SU-DHL-6 (cell line): ENCODE results near the gene SLPI.
A peak's percentile ranks its signal among the peaks of the same experiment; 100 is the strongest.

Source experiments
- H2AFZ ChIP-seq: fragments of 200-600 bp; sonication (generic); 2 replicates; pipeline ENCODE4 v1.6.1; 2014; ENCODE audit warnings: low read depth, mild to moderate bottlenecking, moderate library complexity, mixed read lengths, antibody characterized with exemption, low read length; ENCODE audit not compliant: severe bottlenecking
- H3F3A ChIP-seq: fragments of 200-600 bp; shearing (Covaris generic); 2 replicates; pipeline ENCODE4 v1.6.0; 2016; ENCODE audit warnings: antibody characterized with exemption, mild to moderate bottlenecking; ENCODE audit not compliant: insufficient read depth
- H3K27ac ChIP-seq: fragments of 200-600 bp; sonication (generic); 2 replicates; pipeline ENCODE4 v1.5.1; 2016; ENCODE audit warnings: low read depth, mild to moderate bottlenecking, low read length, moderate library complexity, mixed read lengths
- H3K27me3 ChIP-seq: fragments of 200-600 bp; sonication (generic), shearing (Covaris generic); 2 replicates; pipeline ENCODE4 v1.6.0; 2014; ENCODE audit warnings: mild to moderate bottlenecking, low read length
- H3K36me3 ChIP-seq: fragments of 200-600 bp; sonication (generic); 2 replicates; pipeline ENCODE4 v1.6.1; 2014; ENCODE audit warnings: mild to moderate bottlenecking, low read length, mixed read lengths
- H3K4me2 ChIP-seq: fragments of 300-600, 200-600 bp; shearing (Covaris generic), sonication (generic); 2 replicates; pipeline ENCODE4 v1.6.0; 2014; ENCODE audit warnings: low read length, low read depth, mild to moderate bottlenecking; ENCODE audit not compliant: poor library complexity, severe bottlenecking
- H3K4me3 ChIP-seq: fragments of 200-600 bp; sonication (generic); 2 replicates; pipeline ENCODE4 v1.5.1; 2014; ENCODE audit warnings: antibody characterized with exemption, low read length, mild to moderate bottlenecking, mixed read lengths; ENCODE audit not compliant: insufficient read depth, poor library complexity, severe bottlenecking
- H3K79me2 ChIP-seq: fragments of 200-600 bp; sonication (generic); 2 replicates; pipeline ENCODE4 v1.6.1; 2014; ENCODE audit warnings: mild to moderate bottlenecking, low read length, moderate library complexity; ENCODE audit not compliant: insufficient read depth
- H3K9ac ChIP-seq: fragments of 200-600 bp; sonication (generic); 2 replicates; pipeline ENCODE4 v1.7.0; 2014; ENCODE audit warnings: mild to moderate bottlenecking, low read length
- H3K9me2 ChIP-seq: fragments of 200-600 bp; sonication (generic); replicated peaks from 2 replicates; pipeline ENCODE4 v1.6.1; 2014; ENCODE audit warnings: low read length; ENCODE audit not compliant: insufficient read depth
- H3K9me3 ChIP-seq: fragments of 200-600 bp; sonication (generic); 2 replicates; pipeline ENCODE4 v1.6.1; 2014; ENCODE audit warnings: low read length, mixed read lengths; ENCODE audit not compliant: insufficient read depth
- H4K20me1 ChIP-seq: fragments of 200-600 bp; sonication (generic); 2 replicates; pipeline ENCODE4 v1.6.1; 2014; ENCODE audit warnings: low read depth, mild to moderate bottlenecking, antibody characterized with exemption, low read length, moderate library complexity, mixed read lengths
- EZH2phosphoT487 ChIP-seq: fragments of 200-600 bp; sonication (generic), shearing (Covaris generic); conservative IDR thresholded peaks from 2 replicates; pipeline ENCODE4 v1.6.1; 2018; ENCODE audit warnings: mild to moderate bottlenecking, antibody characterized with exemption, low read length, moderate library complexity, mixed read lengths
- TF ChIP-seq, protein P1 (sequence below): fragments of 200-600 bp; sonication (generic); IDR thresholded peaks from one replicate; pipeline ENCODE4 v1.5.1; 2017; ENCODE audit warnings: antibody characterized with exemption, mild to moderate bottlenecking, low read length, moderate library complexity; ENCODE audit not compliant: insufficient read depth, poor library complexity, severe bottlenecking

The SLPI gene

GRCh38 chr20:45238139-45238538 lies 16.2 kb downstream of the SLPI start:
- H3K4me2 ChIP-seq = no peak overlapping the region
- H3F3A ChIP-seq = no peaks in the 10 kb centered on the region
- no peaks in the 10 kb centered on the region for H3K9me2 ChIP-seq
- no peaks in the 10 kb centered on the region for H4K20me1 ChIP-seq
- H3K9ac ChIP-seq = no peak overlapping the region
- H3K27ac ChIP-seq = no peak overlapping the region
- H3K9me3 ChIP-seq = no peaks in the 10 kb centered on the region
- TF ChIP-seq, protein P1, sequence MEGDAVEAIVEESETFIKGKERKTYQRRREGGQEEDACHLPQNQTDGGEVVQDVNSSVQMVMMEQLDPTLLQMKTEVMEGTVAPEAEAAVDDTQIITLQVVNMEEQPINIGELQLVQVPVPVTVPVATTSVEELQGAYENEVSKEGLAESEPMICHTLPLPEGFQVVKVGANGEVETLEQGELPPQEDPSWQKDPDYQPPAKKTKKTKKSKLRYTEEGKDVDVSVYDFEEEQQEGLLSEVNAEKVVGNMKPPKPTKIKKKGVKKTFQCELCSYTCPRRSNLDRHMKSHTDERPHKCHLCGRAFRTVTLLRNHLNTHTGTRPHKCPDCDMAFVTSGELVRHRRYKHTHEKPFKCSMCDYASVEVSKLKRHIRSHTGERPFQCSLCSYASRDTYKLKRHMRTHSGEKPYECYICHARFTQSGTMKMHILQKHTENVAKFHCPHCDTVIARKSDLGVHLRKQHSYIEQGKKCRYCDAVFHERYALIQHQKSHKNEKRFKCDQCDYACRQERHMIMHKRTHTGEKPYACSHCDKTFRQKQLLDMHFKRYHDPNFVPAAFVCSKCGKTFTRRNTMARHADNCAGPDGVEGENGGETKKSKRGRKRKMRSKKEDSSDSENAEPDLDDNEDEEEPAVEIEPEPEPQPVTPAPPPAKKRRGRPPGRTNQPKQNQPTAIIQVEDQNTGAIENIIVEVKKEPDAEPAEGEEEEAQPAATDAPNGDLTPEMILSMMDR = no peak
- H3K27me3 ChIP-seq = no peaks in the 10 kb centered on the region
- H3K79me2 ChIP-seq = no peaks in the 10 kb centered on the region
- H3K36me3 ChIP-seq = no peaks in the 10 kb centered on the region
- no peak overlapping the region for H3K4me3 ChIP-seq
- no peak overlapping the region for H2AFZ ChIP-seq

DNA sequence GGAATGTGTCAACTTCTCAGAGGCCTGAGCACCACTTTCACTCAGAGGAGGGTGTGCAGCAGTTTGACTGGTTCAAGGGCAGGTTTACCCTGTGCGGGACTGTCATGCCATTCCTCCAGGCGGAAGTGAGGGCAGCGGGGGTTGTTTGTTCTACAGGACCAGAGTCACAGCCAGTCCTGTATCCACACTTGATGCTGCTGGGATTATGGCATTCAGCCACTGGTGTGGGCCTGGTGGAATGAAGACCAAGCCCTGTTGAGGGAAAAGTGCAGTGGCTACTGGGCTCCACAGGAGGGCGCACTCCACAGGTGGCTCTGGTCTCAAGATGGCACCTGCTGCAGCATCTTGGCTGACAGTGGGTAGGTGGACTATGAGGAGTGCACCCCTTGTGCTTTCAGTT lies 18.4 kb downstream of the SLPI start:
- Histone ChIP-seq H2AFZ (no peak overlapping the region), H3K4me3 (no peak overlapping the region), H3K27me3 (no peaks in the 10 kb centered on the region), H3K36me3 (no peaks in the 10 kb centered on the region), H3K9ac (no peak overlapping the region), H3K27ac (no peak overlapping the region), H3K4me2 (no peak overlapping the region), H3K9me3 (no peaks in the 10 kb centered on the region), H4K20me1 (no peaks in the 10 kb centered on the region), H3F3A (no peaks in the 10 kb centered on the region), H3K79me2 (no peaks in the 10 kb centered on the region), H3K9me2 (no peaks in the 10 kb centered on the region)
- no peak for TF ChIP-seq EZH2phosphoT487
- TF ChIP-seq, protein P1 = peak; percentile 26

- TF ChIP-seq, protein P1 = no peak
- TF ChIP-seq EZH2phosphoT487 = no peak
- H3K27me3 ChIP-seq = no peaks in the 10 kb centered on the region
- no peak overlapping the region for H3K4me3 ChIP-seq
- H3K9me2 ChIP-seq = no peaks in the 10 kb centered on the region
- no peak overlapping the region for H2AFZ ChIP-seq
- H3K27ac ChIP-seq = no peak overlapping the region
- no peak overlapping the region for H3K4me2 ChIP-seq
- H3F3A ChIP-seq = no peaks in the 10 kb centered on the region
- no peaks in the 10 kb centered on the region for H3K79me2 ChIP-seq
- H4K20me1 ChIP-seq = no peaks in the 10 kb centered on the region
- H3K36me3 ChIP-seq = no peaks in the 10 kb centered on the region
- H3K9ac ChIP-seq = no peak overlapping the region
- no peaks in the 10 kb centered on the region for H3K9me3 ChIP-seq
These were observed 23.7 kb downstream of the SLPI start for GRCh38 chr20:45230631-45231030.
